Measurements from ENCODE around the gene ADGRV1.

DNA sequence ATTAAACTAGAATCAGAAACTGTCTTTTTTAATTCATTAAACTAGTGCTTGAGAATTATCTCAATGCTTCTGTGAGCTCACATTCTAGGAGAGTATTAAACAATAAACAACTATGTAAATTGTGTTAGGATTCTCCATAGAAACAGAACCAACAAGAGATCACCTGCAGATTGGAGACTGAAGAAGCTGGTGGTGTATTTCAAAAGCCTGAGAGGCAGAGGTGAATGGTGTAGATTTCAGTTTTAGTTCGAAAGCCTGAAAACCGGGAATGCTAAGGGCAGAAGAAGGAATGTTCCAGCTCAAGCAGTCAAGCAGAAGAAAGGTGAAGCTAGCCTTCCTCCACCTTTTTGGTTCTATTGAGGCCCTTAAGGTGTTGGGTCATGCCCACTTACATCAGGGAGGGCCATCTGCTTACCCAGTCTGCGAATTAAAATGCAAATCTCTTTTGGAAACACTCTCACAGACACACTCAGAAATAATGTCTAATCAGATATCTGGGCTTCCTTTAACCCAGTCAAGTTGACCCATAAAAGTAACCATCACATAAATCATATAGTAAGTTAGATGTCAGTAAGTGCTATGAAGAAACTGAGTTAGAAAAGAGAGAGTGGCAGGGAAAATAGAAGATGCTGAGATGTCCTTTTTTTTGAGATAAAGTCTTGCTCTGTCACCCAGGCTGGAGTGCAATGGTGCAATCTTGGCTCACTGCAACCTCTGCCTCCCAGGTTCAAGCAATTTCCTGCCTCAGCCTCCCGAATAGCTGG is 533.1 kb downstream of the ADGRV1 start:
- TF ChIP-seq CTCF (IDR thresholded peaks at IDR 0.05) (no peak), GATA2 (CRISPR knock-in tag; IDR thresholded peaks at IDR 0.05) (no peak)

Data from SK-N-SH (cell line).